Hepatocyte (in vitro differentiated cells): ENCODE measurements around the gene XYLT1. TPM values are rescaled to one million over a fixed set of nuclear protein-coding genes. Genes with fewer than 3 reads are reported as not detected.

Experiments
- DNase-seq: peaks from one replicate; pipeline ENCODE4 v3.0.0-alpha.2; 2016; ENCODE audit warnings: low spot score
- H2AFZ ChIP-seq: fragments of 200-600 bp; sonication (generic); 2 replicates; pipeline ENCODE4 v1.6.0; 2016; ENCODE audit warnings: antibody characterized with exemption, mild to moderate bottlenecking
- H3K27ac ChIP-seq: fragments of 200-600 bp; sonication (generic); 2 replicates; pipeline ENCODE4 v1.5.1; 2016; ENCODE audit warnings: mild to moderate bottlenecking
- H3K27me3 ChIP-seq: fragments of 200-600 bp; sonication (generic); 2 replicates; pipeline ENCODE4 v1.6.1; 2016
- H3K36me3 ChIP-seq: fragments of 200-600 bp; sonication (generic); replicated peaks from 2 replicates; pipeline ENCODE4 v1.5.1; 2016; ENCODE audit warnings: low read depth; ENCODE audit not compliant: insufficient read depth
- H3K4me1 ChIP-seq: fragments of 200-600 bp; sonication (generic); 2 replicates; pipeline ENCODE4 v1.5.1; 2016; ENCODE audit warnings: mild to moderate bottlenecking, moderate library complexity; ENCODE audit not compliant: insufficient read depth
- H3K4me2 ChIP-seq: fragments of 200-600 bp; sonication (generic); 2 replicates; pipeline ENCODE4 v1.6.0; 2016
- H3K4me3 ChIP-seq: fragments of 200-600 bp; sonication (generic); 2 replicates; pipeline ENCODE4 v1.5.1; 2016; ENCODE audit warnings: mild to moderate bottlenecking
- H3K79me2 ChIP-seq: fragments of 200-600 bp; sonication (generic); 2 replicates; pipeline ENCODE4 v1.6.0; 2017; ENCODE audit warnings: mild to moderate bottlenecking
- H3K9me2 ChIP-seq: fragments of 200-600 bp; sonication (generic); replicated peaks from 2 replicates; pipeline ENCODE4 v1.6.0; 2017; ENCODE audit warnings: mild to moderate bottlenecking; ENCODE audit not compliant: insufficient read depth
- H3K9me3 ChIP-seq: fragments of 200-600 bp; sonication (generic); 2 replicates; pipeline ENCODE4 v1.5.1; 2016; ENCODE audit warnings: low read depth, mild to moderate bottlenecking
- H4K20me1 ChIP-seq: fragments of 200-600 bp; sonication (generic); 2 replicates; pipeline ENCODE4 v1.6.0; 2016; ENCODE audit warnings: mild to moderate bottlenecking; ENCODE audit not compliant: insufficient read depth, poor library complexity, severe bottlenecking
- EZH2 ChIP-seq: fragments of 200-600 bp; sonication (generic); IDR thresholded peaks from 2 replicates; pipeline ENCODE4 v1.6.1; 2016; ENCODE audit warnings: antibody characterized with exemption, mild to moderate bottlenecking, borderline replicate concordance
- EZH2phosphoT487 ChIP-seq: fragments of 200-600 bp; sonication (generic); IDR thresholded peaks from one replicate; pipeline ENCODE4 v1.6.1; 2018; ENCODE audit warnings: antibody characterized with exemption, mild to moderate bottlenecking, low read depth, moderate library complexity; ENCODE audit not compliant: unreplicated experiment, severe bottlenecking
- WGBS: methylation state at CpG from one replicate; pipeline ENCODE4 v1.1.6; 2016; ENCODE audit warnings: low lambda C conversion rate; ENCODE audit errors: missing lambda C conversion rate; 5-methylcytosine and 5-hydroxymethylcytosine counted together
- polyA plus RNA-seq: library from polyadenylated mRNA; unstranded; fragments of >200 nt; fragmentation: Nextera tagmentation; extraction: Ambion mirVana; gene quantifications from 2 replicates; pipeline ENCODE4 v1.2.1, GENCODE V29; 2016
- total RNA-seq: library from RNA; depleted of rRNA; stranded (reverse); fragments of >200 nt; gene quantifications from 2 replicates; pipeline ENCODE4 v1.2.3, GENCODE V29; 2014
- TF ChIP-seq, protein P1 (sequence below): fragments of 200-600 bp; sonication (generic); IDR thresholded peaks from 2 replicates; pipeline ENCODE4 v1.5.1; 2016; ENCODE audit warnings: antibody characterized with exemption, mild to moderate bottlenecking; ENCODE audit not compliant: poor library complexity

Gene XYLT1
- total and polyA plus RNA-seq, 2 experiments from 2014 or later: 6.9 to 13.7 TPM

DNA sequence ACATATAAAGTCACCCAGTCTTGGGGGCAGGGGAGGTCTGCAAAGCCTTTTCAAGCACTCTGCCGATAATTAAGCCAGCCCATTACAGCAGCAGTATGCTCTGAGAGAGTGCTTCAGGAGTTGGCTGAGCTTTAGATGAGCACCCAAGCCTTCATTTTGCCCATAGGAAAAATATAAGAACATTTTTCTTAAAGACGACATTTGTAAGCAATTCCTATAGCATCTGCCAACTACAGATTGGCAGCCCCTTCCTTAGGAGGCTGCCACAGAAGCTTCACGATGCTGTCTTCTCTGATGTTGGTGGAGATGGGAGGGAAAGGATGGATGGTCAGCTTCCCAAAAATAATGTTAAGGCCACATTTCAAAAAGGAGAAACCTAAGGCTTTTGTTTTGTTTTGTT, 367.5 kb downstream of the XYLT1 start:
- Histone ChIP-seq H3K27ac (no peak overlapping the region), H3K9me3 (no peaks in the 10 kb centered on the region), H3K9me2 (no peaks in the 10 kb centered on the region), H3K27me3 (no peaks in the 10 kb centered on the region), H4K20me1 (no peaks in the 10 kb centered on the region), H3K4me1 (no peaks in the 10 kb centered on the region), H2AFZ (no peak overlapping the region), H3K36me3 (no peaks in the 10 kb centered on the region), H3K4me3 (no peak overlapping the region), H3K79me2 (no peaks in the 10 kb centered on the region), H3K4me2 (no peak overlapping the region)
- TF ChIP-seq EZH2phosphoT487 (no peak), EZH2 (no peak)
- TF ChIP-seq, protein P1, sequence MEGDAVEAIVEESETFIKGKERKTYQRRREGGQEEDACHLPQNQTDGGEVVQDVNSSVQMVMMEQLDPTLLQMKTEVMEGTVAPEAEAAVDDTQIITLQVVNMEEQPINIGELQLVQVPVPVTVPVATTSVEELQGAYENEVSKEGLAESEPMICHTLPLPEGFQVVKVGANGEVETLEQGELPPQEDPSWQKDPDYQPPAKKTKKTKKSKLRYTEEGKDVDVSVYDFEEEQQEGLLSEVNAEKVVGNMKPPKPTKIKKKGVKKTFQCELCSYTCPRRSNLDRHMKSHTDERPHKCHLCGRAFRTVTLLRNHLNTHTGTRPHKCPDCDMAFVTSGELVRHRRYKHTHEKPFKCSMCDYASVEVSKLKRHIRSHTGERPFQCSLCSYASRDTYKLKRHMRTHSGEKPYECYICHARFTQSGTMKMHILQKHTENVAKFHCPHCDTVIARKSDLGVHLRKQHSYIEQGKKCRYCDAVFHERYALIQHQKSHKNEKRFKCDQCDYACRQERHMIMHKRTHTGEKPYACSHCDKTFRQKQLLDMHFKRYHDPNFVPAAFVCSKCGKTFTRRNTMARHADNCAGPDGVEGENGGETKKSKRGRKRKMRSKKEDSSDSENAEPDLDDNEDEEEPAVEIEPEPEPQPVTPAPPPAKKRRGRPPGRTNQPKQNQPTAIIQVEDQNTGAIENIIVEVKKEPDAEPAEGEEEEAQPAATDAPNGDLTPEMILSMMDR: no peak
- 93% methylated on average over 3 of the region's 3 CpGs for WGBS
- DNase-seq: no peak

DNA sequence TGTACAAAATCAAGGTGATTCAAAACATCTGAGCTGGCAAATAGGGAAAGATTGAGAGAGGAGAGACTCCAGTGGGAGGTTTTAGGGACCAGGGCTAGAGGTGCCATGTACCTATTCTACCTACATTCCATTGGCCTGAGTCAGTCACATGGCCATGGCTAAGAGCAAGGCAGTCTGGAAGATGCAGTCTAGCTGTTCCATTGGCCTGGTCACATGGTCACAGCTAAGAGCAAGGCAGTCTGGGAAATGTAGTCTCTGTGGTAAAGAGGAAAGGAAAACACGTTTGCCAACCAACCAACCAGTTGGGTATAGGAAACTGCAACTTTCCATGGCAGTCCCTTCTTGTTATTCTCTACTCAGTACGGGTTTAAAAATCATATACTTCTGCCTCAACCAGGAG, 369.1 kb downstream of the XYLT1 start:
- H3K9me2 ChIP-seq: no peaks in the 10 kb centered on the region
- no peaks in the 10 kb centered on the region for H4K20me1 ChIP-seq
- H3K4me1 ChIP-seq: no peaks in the 10 kb centered on the region
- no peak overlapping the region for H2AFZ ChIP-seq
- DNase-seq: no peak
- no peaks in the 10 kb centered on the region for H3K9me3 ChIP-seq
- H3K79me2 ChIP-seq: no peaks in the 10 kb centered on the region
- no peaks in the 10 kb centered on the region for H3K36me3 ChIP-seq
- H3K4me3 ChIP-seq: no peak overlapping the region
- no peak overlapping the region for H3K27ac ChIP-seq
- TF ChIP-seq EZH2phosphoT487 (no peak), EZH2 (no peak)
- TF ChIP-seq, protein P1: no peak
- H3K27me3 ChIP-seq: no peaks in the 10 kb centered on the region
- H3K4me2 ChIP-seq: no peak overlapping the region
- 86% methylated on average over 2 of the region's 2 CpGs for WGBS

DNA sequence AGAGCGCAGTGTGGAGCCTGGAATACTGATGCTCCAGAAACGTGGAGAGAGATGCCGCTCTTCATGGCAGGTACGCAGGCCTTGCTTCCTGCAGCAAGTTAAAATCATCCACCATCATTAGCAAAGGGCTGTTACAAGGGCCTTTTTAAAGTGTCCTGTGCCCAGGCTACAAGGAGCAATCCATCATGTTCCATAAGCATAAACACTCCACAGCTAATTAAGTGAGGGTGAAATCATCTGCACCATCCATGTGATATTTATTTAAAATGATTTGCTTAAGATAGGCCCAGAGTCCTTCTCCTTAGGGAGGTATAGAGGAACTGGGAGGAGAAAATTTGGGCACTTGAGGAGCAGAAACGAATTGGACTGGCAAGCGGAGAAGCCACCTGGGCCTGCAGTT, 372.1 kb downstream of the XYLT1 start:
- no peaks in the 10 kb centered on the region for H3K9me3 ChIP-seq
- TF ChIP-seq, protein P1: no peak
- TF ChIP-seq EZH2: no peak
- no peak for TF ChIP-seq EZH2phosphoT487

DNA sequence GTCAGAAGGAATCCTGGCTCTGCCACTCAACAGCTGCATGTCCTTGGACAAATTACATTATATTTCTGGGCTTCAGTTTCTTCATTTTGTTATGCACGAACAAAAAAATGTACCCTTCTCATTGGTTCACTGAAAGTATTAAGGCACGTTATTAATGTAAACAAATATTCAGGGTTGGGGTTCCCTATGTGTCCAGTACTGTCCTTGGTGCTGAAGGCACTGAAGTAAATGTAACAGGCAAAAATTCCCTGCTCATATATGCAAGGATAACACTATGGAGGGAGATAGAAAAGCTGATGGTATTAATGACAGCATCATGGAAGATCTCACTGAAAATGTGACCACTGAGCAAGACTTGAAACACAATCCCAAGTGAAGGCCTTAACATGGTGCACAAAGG, 386.6 kb downstream of the XYLT1 start:
- H3K27ac ChIP-seq: no peak overlapping the region
- no peaks in the 10 kb centered on the region for H3K27me3 ChIP-seq
- H3K4me1 ChIP-seq: peaks cover 4% of the 10 kb centered on the region
- H3K4me3 ChIP-seq: no peak overlapping the region
- no peak overlapping the region for H3K4me2 ChIP-seq
- H4K20me1 ChIP-seq: no peaks in the 10 kb centered on the region
- H3K36me3 ChIP-seq: no peaks in the 10 kb centered on the region
- no peaks in the 10 kb centered on the region for H3K9me3 ChIP-seq
- H3K9me2 ChIP-seq: no peaks in the 10 kb centered on the region
- WGBS: 37% methylated on average over 2 of the region's 2 CpGs
- no peaks in the 10 kb centered on the region for H3K79me2 ChIP-seq
- TF ChIP-seq EZH2 (no peak), EZH2phosphoT487 (no peak)
- TF ChIP-seq, protein P1: no peak
- DNase-seq: no peak
- H2AFZ ChIP-seq: no peak overlapping the region

More for the DNA sequence above, 372.1 kb downstream of the XYLT1 start:
- Histone ChIP-seq H2AFZ (no peak overlapping the region), H4K20me1 (no peaks in the 10 kb centered on the region), H3K4me2 (no peak overlapping the region), H3K9me2 (no peaks in the 10 kb centered on the region), H3K27ac (no peak overlapping the region), H3K79me2 (no peaks in the 10 kb centered on the region), H3K4me1 (no peaks in the 10 kb centered on the region), H3K4me3 (no peak overlapping the region), H3K36me3 (no peaks in the 10 kb centered on the region), H3K27me3 (no peaks in the 10 kb centered on the region)
- WGBS: 92% methylated on average over 6 of the region's 6 CpGs
- DNase-seq: no peak
